K562 (cell line): ENCODE results near the gene METRN. TPM values are rescaled to one million over a fixed set of nuclear protein-coding genes. Genes with fewer than 3 reads are reported as not detected.
A peak's percentile ranks its signal among the peaks of the same experiment; 100 is the strongest.

Experiments
- CREBBP ChIP-seq: IDR thresholded peaks from one replicate; pipeline ENCODE4 v1.6.1; 2012; ENCODE audit warnings: low read depth, mild to moderate bottlenecking, control low read depth, inconsistent platforms, low read length
- DDX20 ChIP-seq: fragments of 450-650 bp; IDR thresholded peaks from 2 replicates; pipeline ENCODE4 v1.6.1; 2016; ENCODE audit warnings: missing genetic modification characterization, low read depth, mild to moderate bottlenecking, missing compliant biosample characterization, moderate library complexity
- FOXK2 ChIP-seq, 2 experiments: fragments of 450-650 bp; IDR thresholded peaks in 1 of 2; conservative IDR thresholded peaks in 1 of 2; 2 replicates each; pipeline ENCODE4 v1.6.1; 2016; ENCODE audit warnings: low read depth in 2 of 2, mild to moderate bottlenecking in 1 of 2
- FOXM1 ChIP-seq, 2 experiments: fragments of 450-650 bp in 1 of 2; sonication (generic) in 1 of 2; formaldehyde crosslinking in 1 of 2; IDR thresholded peaks; 2 replicates each; pipeline versions ENCODE4 v1.6.1 to v1.9.0; 2017 to 2022; ENCODE audit warnings: low read depth in 2 of 2, mild to moderate bottlenecking in 2 of 2, missing genetic modification reagents in 1 of 2, moderate library complexity in 1 of 2
- HCFC1 ChIP-seq: IDR thresholded peaks from 2 replicates; pipeline ENCODE4 v1.6.1; 2012; ENCODE audit warnings: low read depth, low read length, improper control_type of control experiment
- KAT8 ChIP-seq: fragments of 450-650 bp; IDR thresholded peaks from 2 replicates; pipeline ENCODE4 v1.6.1; 2016; ENCODE audit warnings: low read depth, mild to moderate bottlenecking
- MAFK ChIP-seq: IDR thresholded peaks from 2 replicates; pipeline ENCODE4 v1.6.1; 2011; ENCODE audit warnings: low read length, improper control_type of control experiment
- MCM5 ChIP-seq: fragments of 450-650 bp; IDR thresholded peaks from 2 replicates; pipeline ENCODE4 v1.6.1; 2016; ENCODE audit warnings: low read depth
- MTA2 ChIP-seq: fragments of 450-650 bp; IDR thresholded peaks from 2 replicates; pipeline ENCODE4 v1.6.1; 2016; ENCODE audit warnings: low read depth
- MTA3 ChIP-seq: fragments of 450-650 bp; formaldehyde crosslinking; IDR thresholded peaks from 2 replicates; pipeline ENCODE4 v1.6.1; 2017; ENCODE audit warnings: mild to moderate bottlenecking, borderline replicate concordance
- MXD1 ChIP-seq: fragments of 250-450 bp; sonication (Bioruptor Pico); IDR thresholded peaks from 2 replicates; pipeline ENCODE4 v1.8.0; 2021; ENCODE audit warnings: borderline replicate concordance, mild to moderate bottlenecking, moderate library complexity; ENCODE audit not compliant: poor library complexity, severe bottlenecking
- MYC ChIP-seq, 2 experiments: fragments of 250-450 bp in 1 of 2; sonication (Bioruptor Pico) in 1 of 2; IDR thresholded peaks; 2 replicates each; pipeline versions ENCODE4 v1.5.1 to v1.6.1; 2012 to 2021; ENCODE audit warnings: low read depth in 2 of 2, borderline replicate concordance in 1 of 2, improper control_type of control experiment in 1 of 2, low read length in 1 of 2, mild to moderate bottlenecking in 1 of 2, moderate library complexity in 1 of 2
- RAD21 ChIP-seq, 2 experiments: fragments of 250-450 bp in 1 of 2; fragments of 450-650 bp in 1 of 2; sonication (Bioruptor Pico) in 1 of 2; formaldehyde crosslinking in 1 of 2; IDR thresholded peaks in 1 of 2; conservative IDR thresholded peaks in 1 of 2; 2 replicates each; pipeline versions ENCODE4 v1.4.0 to v1.8.0; 2020 to 2022; ENCODE audit warnings: mild to moderate bottlenecking in 2 of 2, moderate library complexity in 1 of 2
- SUPT5H ChIP-seq: fragments of 450-650 bp; IDR thresholded peaks from 2 replicates; pipeline ENCODE4 v1.6.1; 2016
- TCFL5 ChIP-seq: fragments of 250-450 bp; sonication (Bioruptor Pico); conservative IDR thresholded peaks from 2 replicates; pipeline ENCODE4 v1.6.1; 2021; ENCODE audit warnings: mild to moderate bottlenecking, moderate library complexity, matching md5 sums
- TFAP4 ChIP-seq: sonication (generic); formaldehyde crosslinking; IDR thresholded peaks from 2 replicates; pipeline ENCODE4 v1.8.0; 2022; ENCODE audit warnings: missing genetic modification reagents, mild to moderate bottlenecking, moderate library complexity, borderline replicate concordance
- TSC22D4 ChIP-seq: fragments of 450-650 bp; IDR thresholded peaks from 2 replicates; pipeline ENCODE4 v1.6.1; 2016; ENCODE audit warnings: missing genetic modification characterization, missing biosample characterization, control low read depth
- YBX1 ChIP-seq: fragments of 450-650 bp; IDR thresholded peaks from 2 replicates; pipeline ENCODE4 v1.7.1; 2016; ENCODE audit warnings: mild to moderate bottlenecking
- ZC3H8 ChIP-seq: fragments of 450-650 bp; IDR thresholded peaks from 2 replicates; pipeline ENCODE4 v1.6.1; 2017
- ZNF584 ChIP-seq: fragments of 200-800 bp; sonication (Bioruptor generic); IDR thresholded peaks from 2 replicates; pipeline ENCODE4 v1.6.1; 2016; ENCODE audit warnings: low read depth, mild to moderate bottlenecking, missing genetic modification characterization, missing compliant biosample characterization
- ZNF696 ChIP-seq: fragments of 250-450 bp; sonication (Bioruptor Pico); conservative IDR thresholded peaks from 2 replicates; pipeline ENCODE4 v1.4.0; 2020; ENCODE audit warnings: mild to moderate bottlenecking, moderate library complexity
- polyA plus RNA-seq, 8 experiments: library from polyadenylated mRNA; depleted of rRNA in 4 of 8; stranded (reverse) in 5 of 8; unstranded in 3 of 8; fragments of >200 nt; fragmentation: Nextera tagmentation in 2 of 8; fragmentation: Illumina TruSeq in 1 of 8; extraction: Ambion mirVana in 2 of 8; extraction: Trizol in 1 of 8; gene quantifications; 2 replicates each; pipeline versions ENCODE4 v1.2.1 to v1.2.3, GENCODE V29; 2011 to 2014; ENCODE audit warnings: inconsistent platforms in 1 of 8, missing spikeins in 1 of 8
- total RNA-seq, 7 experiments: library from RNA; depleted of rRNA in 6 of 7; stranded (reverse); fragments of >200 nt in 6 of 7; fragmentation: Illumina TruSeq in 2 of 7; extraction: Trizol in 2 of 7; gene quantifications; 2 replicates each; pipeline versions ENCODE4 v1.2.1 to v1.2.3, GENCODE V29; 2011 to 2021; ENCODE audit warnings: low replicate concordance in 1 of 7
- TF ChIP-seq, protein P1 (sequence below), 2 experiments: IDR thresholded peaks; 2 replicates each; pipeline ENCODE4 v1.6.1; 2011; ENCODE audit warnings: borderline replicate concordance in 1 of 2, control low read depth in 1 of 2, low read depth in 1 of 2, low read length in 1 of 2, mild to moderate bottlenecking in 1 of 2, mixed read lengths in 1 of 2, moderate library complexity in 1 of 2; ENCODE audit not compliant: insufficient read depth in 1 of 2, insufficient read length in 1 of 2, poor library complexity in 1 of 2, severe bottlenecking in 1 of 2; ENCODE audit errors: extremely low read depth in 1 of 2
- TF ChIP-seq, protein P2 (sequence below): sonication (generic); formaldehyde crosslinking; IDR thresholded peaks from 2 replicates; pipeline ENCODE4 v1.4.0; 2020; ENCODE audit warnings: mild to moderate bottlenecking, missing genetic modification reagents

METRN gene
- total and polyA plus RNA-seq, 9 of the 15 experiments (the other 6 are each of a cell fraction or from before 2014, with no cell fraction given): 0.20 to 89.8 (median 15.4) TPM

DNA sequence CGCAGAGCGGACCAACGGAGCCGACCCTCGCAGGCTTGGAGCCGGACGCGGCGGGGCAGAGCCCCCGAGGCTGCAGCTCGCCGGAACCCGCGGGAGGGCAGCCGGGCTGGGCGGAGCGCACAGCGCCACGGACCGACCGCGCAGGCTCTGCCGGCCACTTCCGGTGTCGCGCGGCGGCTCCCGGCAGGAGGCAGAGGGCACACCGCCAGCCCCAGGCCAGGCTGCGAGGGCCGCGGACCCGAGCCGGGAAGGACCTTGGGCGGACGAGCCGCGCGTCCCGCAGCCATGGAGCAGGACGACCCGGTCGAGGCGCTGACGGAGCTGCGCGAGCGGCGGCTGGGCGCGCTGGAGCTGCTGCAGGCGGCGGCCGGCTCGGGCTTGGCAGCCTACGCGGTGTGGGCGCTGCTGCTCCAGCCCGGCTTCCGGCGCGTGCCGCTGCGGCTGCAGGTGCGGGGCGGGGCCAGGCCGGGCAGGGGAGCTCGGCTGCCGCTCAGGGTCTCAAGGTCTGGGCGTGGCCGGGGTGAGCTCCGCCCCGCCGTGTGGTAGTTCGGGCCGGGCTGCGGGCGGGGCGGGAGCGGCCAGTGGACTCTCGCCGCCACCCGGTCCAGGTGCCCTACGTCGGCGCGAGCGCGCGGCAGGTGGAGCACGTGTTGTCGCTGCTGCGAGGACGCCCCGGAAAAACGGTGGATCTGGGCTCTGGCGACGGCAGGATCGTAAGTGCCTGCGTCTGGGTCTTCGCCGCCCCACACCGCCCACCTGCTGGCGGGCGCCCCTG is 6.3 kb downstream of the METRN start, which contains the start of gene ANTKMT (continued):
- TF ChIP-seq TCFL5 (CRISPR knock-in tag) (no peak), MTA3 (peak; percentile 86; the same call in 1 of the 2 replicates), ZNF696 (CRISPR knock-in tag) (no peak), MTA2 (no peak), FOXK2 (conservative IDR thresholded peaks at IDR 0.05 in 1 of 2, IDR thresholded peaks at IDR 0.05 in 1 of 2; ENCODE audit: low read depth in 2 of 2) (no peak), MCM5 (no peak), TFAP4 (CRISPR knock-in tag) (peak; percentile 47; the same call in 1 of the 2 replicates), MAFK (no peak), SUPT5H (peak; percentile 66), ZNF584 (no peak), FOXM1 (IDR thresholded peaks at IDR 0.05; ENCODE audit: low read depth) (no peak), FOXM1 (CRISPR knock-in tag; IDR thresholded peaks at IDR 0.05; ENCODE audit: low read depth) (no peak; the same call in 1 of the 2 replicates), DDX20 (tag) (no peak), KAT8 (no peak), ZC3H8 (no peak), MYC (IDR thresholded peaks at IDR 0.05; ENCODE audit: low read depth, low read length) (peak; percentile 82), MYC (CRISPR knock-in tag; IDR thresholded peaks at IDR 0.05; ENCODE audit: borderline replicate concordance, low read depth) (no peak), TSC22D4 (tag) (no peak), YBX1 (no peak), MXD1 (CRISPR knock-in tag) (no peak), HCFC1 (peak; percentile 80), CREBBP (no peak), RAD21 (CRISPR knock-in tag; conservative IDR thresholded peaks at IDR 0.05 in 1 of 2, IDR thresholded peaks at IDR 0.05 in 1 of 2) (no peak; a peak in 1 of 4 replicates)
- TF ChIP-seq, protein P1, sequence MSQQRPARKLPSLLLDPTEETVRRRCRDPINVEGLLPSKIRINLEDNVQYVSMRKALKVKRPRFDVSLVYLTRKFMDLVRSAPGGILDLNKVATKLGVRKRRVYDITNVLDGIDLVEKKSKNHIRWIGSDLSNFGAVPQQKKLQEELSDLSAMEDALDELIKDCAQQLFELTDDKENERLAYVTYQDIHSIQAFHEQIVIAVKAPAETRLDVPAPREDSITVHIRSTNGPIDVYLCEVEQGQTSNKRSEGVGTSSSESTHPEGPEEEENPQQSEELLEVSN (IDR thresholded peaks at IDR 0.05; ENCODE audit: borderline replicate concordance in 1 of 2, extremely low read depth in 1 of 2, insufficient read depth in 1 of 2, insufficient read length in 1 of 2, low read depth in 1 of 2, low read length in 1 of 2, poor library complexity in 1 of 2, severe bottlenecking in 1 of 2): peak; percentile 98 to 99
- TF ChIP-seq, protein P2, sequence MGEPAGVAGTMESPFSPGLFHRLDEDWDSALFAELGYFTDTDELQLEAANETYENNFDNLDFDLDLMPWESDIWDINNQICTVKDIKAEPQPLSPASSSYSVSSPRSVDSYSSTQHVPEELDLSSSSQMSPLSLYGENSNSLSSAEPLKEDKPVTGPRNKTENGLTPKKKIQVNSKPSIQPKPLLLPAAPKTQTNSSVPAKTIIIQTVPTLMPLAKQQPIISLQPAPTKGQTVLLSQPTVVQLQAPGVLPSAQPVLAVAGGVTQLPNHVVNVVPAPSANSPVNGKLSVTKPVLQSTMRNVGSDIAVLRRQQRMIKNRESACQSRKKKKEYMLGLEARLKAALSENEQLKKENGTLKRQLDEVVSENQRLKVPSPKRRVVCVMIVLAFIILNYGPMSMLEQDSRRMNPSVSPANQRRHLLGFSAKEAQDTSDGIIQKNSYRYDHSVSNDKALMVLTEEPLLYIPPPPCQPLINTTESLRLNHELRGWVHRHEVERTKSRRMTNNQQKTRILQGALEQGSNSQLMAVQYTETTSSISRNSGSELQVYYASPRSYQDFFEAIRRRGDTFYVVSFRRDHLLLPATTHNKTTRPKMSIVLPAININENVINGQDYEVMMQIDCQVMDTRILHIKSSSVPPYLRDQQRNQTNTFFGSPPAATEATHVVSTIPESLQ: no peak
